PC-3 (cell line): ENCODE measurements around the gene MEIOSIN.

Source experiments
- CTCF ChIP-seq: fragments of 300-600 bp; sonication (generic); conservative IDR thresholded peaks from 2 replicates; pipeline ENCODE4 v1.5.1; 2017; ENCODE audit warnings: antibody characterized with exemption, low read depth, mild to moderate bottlenecking, low read length
- EZH2 ChIP-seq: fragments of 300-600 bp; sonication (generic); IDR thresholded peaks from one replicate; pipeline ENCODE4 v1.6.1; 2017; ENCODE audit warnings: antibody characterized with exemption, mild to moderate bottlenecking, low read length; ENCODE audit not compliant: unreplicated experiment

- TF ChIP-seq CTCF: no peak
- no peak for TF ChIP-seq EZH2
These were observed 20.6 kb upstream of the MEIOSIN start for GRCh38 chr19:45712699-45713067.
